Mesendoderm (in vitro differentiated cells): ENCODE results near the gene ARHGAP44. TPM values are rescaled to one million over a fixed set of nuclear protein-coding genes. Genes with fewer than 3 reads are reported as not detected.
A peak's percentile ranks its signal among the peaks of the same experiment; 100 is the strongest.

Experiments used
- DNase-seq: peaks from one replicate; pipeline ENCODE4 v3.0.0; 2013
- H2AK5ac ChIP-seq: 2 replicates; pipeline ENCODE4 v1.6.1; 2013; ENCODE audit warnings: low read length, inconsistent platforms
- H2BK120ac ChIP-seq: 2 replicates; pipeline ENCODE4 v1.6.1; 2013; ENCODE audit warnings: low read depth, mild to moderate bottlenecking, low read length, moderate library complexity, mixed read lengths
- H2BK15ac ChIP-seq: replicated peaks from 2 replicates; pipeline ENCODE4 v1.6.1; 2013; ENCODE audit warnings: low read depth, mild to moderate bottlenecking, moderate library complexity
- H2BK5ac ChIP-seq: 2 replicates; pipeline ENCODE4 v1.6.1; 2013; ENCODE audit warnings: low read length, inconsistent platforms
- H3K18ac ChIP-seq: 2 replicates; pipeline ENCODE4 v1.6.1; 2013; ENCODE audit warnings: mild to moderate bottlenecking, low read length, mixed read lengths
- H3K23ac ChIP-seq: one replicate; pipeline ENCODE4 v1.6.1; 2013; ENCODE audit warnings: low read length
- H3K27ac ChIP-seq: 2 replicates; pipeline ENCODE4 v1.5.1; 2013; ENCODE audit warnings: low read depth, mild to moderate bottlenecking, inconsistent platforms, low read length, moderate library complexity
- H3K27me3 ChIP-seq: 2 replicates; pipeline ENCODE4 v1.6.1; 2013; ENCODE audit warnings: low read length, control low read depth, mild to moderate bottlenecking, inconsistent platforms; ENCODE audit not compliant: insufficient read depth, poor library complexity
- H3K36me3 ChIP-seq: 2 replicates; pipeline ENCODE4 v1.6.1; 2013; ENCODE audit warnings: low read length, inconsistent platforms; ENCODE audit not compliant: control insufficient read depth, insufficient read depth
- H3K4ac ChIP-seq: one replicate; pipeline ENCODE4 v1.6.1; 2013; ENCODE audit warnings: low read depth, mild to moderate bottlenecking, low read length, moderate library complexity
- H3K4me1 ChIP-seq: 2 replicates; pipeline ENCODE4 v1.6.1; 2013; ENCODE audit warnings: low read depth, low read length, inconsistent platforms; ENCODE audit not compliant: control insufficient read depth
- H3K4me2 ChIP-seq: 2 replicates; pipeline ENCODE4 v1.6.1; 2013; ENCODE audit warnings: low read length
- H3K4me3 ChIP-seq: 2 replicates; pipeline ENCODE4 v1.5.1; 2013; ENCODE audit warnings: mild to moderate bottlenecking, low read length
- H3K56ac ChIP-seq: one replicate; pipeline ENCODE4 v1.6.1; 2013; ENCODE audit warnings: low read length
- H3K79me1 ChIP-seq: 2 replicates; pipeline ENCODE4 v1.6.1; 2013; ENCODE audit warnings: low read length, inconsistent platforms
- H3K79me2 ChIP-seq: 2 replicates; pipeline ENCODE4 v1.6.1; 2013; ENCODE audit warnings: mild to moderate bottlenecking, low read length; ENCODE audit not compliant: control insufficient read depth, insufficient read depth
- H3K9ac ChIP-seq: 2 replicates; pipeline ENCODE4 v1.6.1; 2013; ENCODE audit warnings: low read length, inconsistent platforms
- H4K5ac ChIP-seq: one replicate; pipeline ENCODE4 v1.6.1; 2013; ENCODE audit warnings: low read length
- H4K8ac ChIP-seq: one replicate; pipeline ENCODE4 v1.6.1; 2013; ENCODE audit warnings: low read depth, mild to moderate bottlenecking, control low read depth, low read length, moderate library complexity
- WGBS: extraction: QIAGEN DNeasy Blood & Tissue Kit; methylation state at CpG from one replicate; pipeline ENCODE4 v1.1.7; 2013; ENCODE audit warnings: low lambda C conversion rate, missing lambda C conversion rate; ENCODE audit not compliant: insufficient coverage; ENCODE audit errors: extremely low coverage; 5-methylcytosine and 5-hydroxymethylcytosine counted together
- polyA plus RNA-seq, 2 experiments: library from polyadenylated mRNA; stranded (reverse); fragments of 200-250 nt; gene quantifications; one replicate each; pipeline ENCODE4 v1.2.3, GENCODE V29; 2013

Gene ARHGAP44, protein sequence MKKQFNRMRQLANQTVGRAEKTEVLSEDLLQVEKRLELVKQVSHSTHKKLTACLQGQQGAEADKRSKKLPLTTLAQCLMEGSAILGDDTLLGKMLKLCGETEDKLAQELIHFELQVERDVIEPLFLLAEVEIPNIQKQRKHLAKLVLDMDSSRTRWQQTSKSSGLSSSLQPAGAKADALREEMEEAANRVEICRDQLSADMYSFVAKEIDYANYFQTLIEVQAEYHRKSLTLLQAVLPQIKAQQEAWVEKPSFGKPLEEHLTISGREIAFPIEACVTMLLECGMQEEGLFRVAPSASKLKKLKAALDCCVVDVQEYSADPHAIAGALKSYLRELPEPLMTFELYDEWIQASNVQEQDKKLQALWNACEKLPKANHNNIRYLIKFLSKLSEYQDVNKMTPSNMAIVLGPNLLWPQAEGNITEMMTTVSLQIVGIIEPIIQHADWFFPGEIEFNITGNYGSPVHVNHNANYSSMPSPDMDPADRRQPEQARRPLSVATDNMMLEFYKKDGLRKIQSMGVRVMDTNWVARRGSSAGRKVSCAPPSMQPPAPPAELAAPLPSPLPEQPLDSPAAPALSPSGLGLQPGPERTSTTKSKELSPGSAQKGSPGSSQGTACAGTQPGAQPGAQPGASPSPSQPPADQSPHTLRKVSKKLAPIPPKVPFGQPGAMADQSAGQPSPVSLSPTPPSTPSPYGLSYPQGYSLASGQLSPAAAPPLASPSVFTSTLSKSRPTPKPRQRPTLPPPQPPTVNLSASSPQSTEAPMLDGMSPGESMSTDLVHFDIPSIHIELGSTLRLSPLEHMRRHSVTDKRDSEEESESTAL
- 5.3 TPM for polyA plus RNA-seq (2013, experiment 1 of 2)
- polyA plus RNA-seq (2013, experiment 2 of 2), result 5.5 TPM

DNA sequence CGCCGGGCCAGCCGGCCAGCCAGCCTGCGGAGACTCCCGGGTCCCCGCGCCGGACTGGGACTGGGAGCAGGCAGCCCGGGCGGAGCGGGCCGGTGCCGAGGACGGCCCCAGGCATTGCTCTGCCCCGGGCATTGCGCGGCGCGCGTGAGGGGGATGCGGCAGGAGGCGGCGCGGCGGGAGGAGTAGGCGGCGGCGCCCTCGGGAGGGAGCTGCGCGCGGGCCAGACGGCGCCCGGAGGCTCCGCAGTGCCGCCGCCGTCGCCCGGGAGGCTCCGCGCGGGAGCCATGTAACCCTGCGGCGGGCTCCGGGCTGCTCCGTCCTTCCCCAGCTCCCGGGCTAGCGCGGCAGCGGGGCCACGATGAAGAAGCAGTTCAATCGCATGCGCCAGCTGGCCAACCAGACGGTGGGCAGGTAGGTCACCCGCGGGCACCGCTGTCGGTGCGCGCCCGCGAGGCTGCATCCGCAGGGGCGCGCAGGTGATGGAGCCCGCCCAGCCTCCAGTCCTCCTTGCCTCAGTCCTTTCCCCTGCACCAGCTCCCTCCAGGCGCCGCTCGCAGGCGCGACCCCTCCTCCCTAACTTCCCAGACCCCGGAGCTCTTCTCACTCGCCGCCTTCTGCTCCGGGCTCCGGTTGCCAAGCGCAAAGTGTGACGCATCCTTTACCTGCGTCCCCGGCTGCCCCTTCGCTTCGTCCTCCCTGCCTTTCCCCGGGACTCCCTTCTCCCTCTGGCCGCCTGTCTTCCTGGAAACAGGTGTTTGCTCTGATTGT lies at the start of gene ARHGAP44:
Gene ARHGAP44 (plus strand): TSS at position 18 of the 768 bp plus-strand sequence. CDS start 341 bp downstream, at position 359.
- Histone ChIP-seq H4K5ac (no peak within 1 kb of the TSS), H2BK120ac (no peak within 1 kb of the TSS), H2AK5ac (no peak within 1 kb of the TSS), H3K4ac (no peak within 1 kb of the TSS), H3K36me3 (no peaks in the 10 kb centered on the region), H4K8ac (no peak within 1 kb of the TSS), H3K18ac (peak within 1 kb of the TSS; percentile 93), H3K27me3 (no peaks in the 10 kb centered on the region), H3K4me3 (peak within 1 kb of the TSS; percentile 74), H3K27ac (peak within 1 kb of the TSS; percentile 34), H2BK15ac (no peak within 1 kb of the TSS), H3K56ac (peak within 1 kb of the TSS; percentile 94), H2BK5ac (no peak within 1 kb of the TSS), H3K9ac (peak within 1 kb of the TSS; percentile 68), H3K4me2 (peak within 1 kb of the TSS; percentile 72), H3K4me1 (peaks cover 5% of the 10 kb centered on the region), H3K79me2 (peaks cover 9% of the 10 kb centered on the region), H3K79me1 (peaks cover 12% of the 10 kb centered on the region), H3K23ac (peak within 1 kb of the TSS; percentile 60)
- WGBS, result no CpG with 5 or more reads among the region's 86 CpGs
- DNase-seq, result peak; percentile 76

DNA sequence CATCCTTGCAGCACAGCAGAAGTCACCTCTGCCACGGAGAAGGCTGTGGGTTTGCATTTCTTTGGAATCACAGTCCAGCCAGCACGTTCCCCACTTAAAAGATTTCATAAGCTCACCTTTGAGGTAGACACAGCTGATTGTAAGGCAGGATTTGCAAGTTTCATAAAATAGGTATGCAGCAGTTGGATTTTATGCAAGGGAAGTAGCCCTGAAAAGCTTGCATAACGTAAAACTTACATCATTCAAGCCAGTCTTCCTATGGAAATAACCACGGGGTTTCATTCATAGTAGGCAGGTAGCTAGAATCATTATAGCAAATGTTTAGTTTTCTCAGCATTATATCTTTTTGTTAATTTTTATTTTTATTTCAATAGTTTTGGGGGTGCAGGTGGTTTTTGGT lies 49.8 kb upstream of the ARHGAP44 start:
- Histone ChIP-seq H2BK15ac (no peak overlapping the region), H3K36me3 (no peaks in the 10 kb centered on the region), H3K4me2 (no peak overlapping the region), H4K5ac (no peak overlapping the region), H3K4ac (no peak overlapping the region), H3K27ac (no peak overlapping the region), H3K4me1 (no peaks in the 10 kb centered on the region), H2AK5ac (no peak overlapping the region), H4K8ac (no peak overlapping the region), H3K9ac (no peak overlapping the region), H3K23ac (no peak overlapping the region), H3K56ac (no peak overlapping the region), H3K79me1 (no peaks in the 10 kb centered on the region), H2BK5ac (no peak overlapping the region), H2BK120ac (no peak overlapping the region), H3K27me3 (no peaks in the 10 kb centered on the region), H3K4me3 (no peak overlapping the region), H3K18ac (no peak overlapping the region), H3K79me2 (no peaks in the 10 kb centered on the region)
- DNase-seq, result no peak
- WGBS, result no CpG with 5 or more reads among the region's 4 CpGs

DNA sequence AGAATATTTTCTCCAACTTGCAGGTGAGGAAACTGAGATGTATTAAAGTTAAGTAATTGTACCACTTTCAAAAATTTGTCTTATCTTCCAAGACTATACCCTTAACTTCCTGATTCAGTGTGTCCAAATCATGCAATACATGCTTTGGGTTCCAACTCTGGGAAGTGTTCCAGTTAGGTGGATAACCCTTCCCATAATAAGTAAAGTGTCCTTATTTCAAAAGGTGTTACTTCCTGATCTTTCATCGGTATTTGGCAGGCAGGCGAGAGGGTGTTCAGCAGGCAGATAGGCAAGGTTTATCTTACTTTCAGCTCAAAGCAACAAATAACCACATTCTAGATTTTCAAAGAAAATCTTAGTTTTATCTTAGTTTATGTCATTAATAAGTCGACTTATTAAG lies 46.3 kb upstream of the ARHGAP44 start:
- no peak overlapping the region for H3K18ac ChIP-seq
- no peak overlapping the region for H3K4me2 ChIP-seq
- WGBS, result no CpG with 5 or more reads among the region's 3 CpGs
- H3K4me3 ChIP-seq, result no peak overlapping the region
- no peak overlapping the region for H4K8ac ChIP-seq
- peak; percentile 4 for DNase-seq
- H3K79me1 ChIP-seq, result no peaks in the 10 kb centered on the region
- H3K4me1 ChIP-seq, result no peaks in the 10 kb centered on the region
- H2BK15ac ChIP-seq, result no peak overlapping the region
- no peaks in the 10 kb centered on the region for H3K36me3 ChIP-seq
- no peaks in the 10 kb centered on the region for H3K79me2 ChIP-seq
- H3K9ac ChIP-seq, result no peak overlapping the region
- H3K27ac ChIP-seq, result no peak overlapping the region
- H2BK120ac ChIP-seq, result no peak overlapping the region
- H3K23ac ChIP-seq, result no peak overlapping the region
- H3K27me3 ChIP-seq, result no peaks in the 10 kb centered on the region
- H2BK5ac ChIP-seq, result no peak overlapping the region
- no peak overlapping the region for H3K56ac ChIP-seq
- H3K4ac ChIP-seq, result no peak overlapping the region
- H2AK5ac ChIP-seq, result no peak overlapping the region
- H4K5ac ChIP-seq, result no peak overlapping the region

DNA sequence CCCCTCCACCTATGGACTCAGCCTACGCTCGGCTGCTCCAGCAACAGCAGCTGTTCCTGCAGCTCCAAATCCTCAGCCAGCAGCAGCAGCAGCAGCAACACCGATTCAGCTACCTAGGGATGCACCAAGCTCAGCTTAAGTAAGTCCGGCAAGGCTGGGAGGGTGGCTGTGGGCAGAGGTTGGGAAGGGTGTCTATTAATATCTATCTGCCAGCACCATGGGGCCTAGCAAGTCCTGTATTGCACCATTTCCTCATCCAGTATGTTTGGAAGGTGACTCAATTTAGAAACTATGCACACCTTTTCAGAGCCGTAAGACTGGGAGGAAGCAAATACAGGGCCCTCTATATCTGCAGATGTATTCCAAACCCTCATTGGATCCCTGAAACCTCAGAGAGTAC lies 45.0 kb upstream of the ARHGAP44 start:
- H3K4ac ChIP-seq, result no peak overlapping the region
- no peak overlapping the region for H4K5ac ChIP-seq
- H2BK5ac ChIP-seq, result no peak overlapping the region
- H3K23ac ChIP-seq, result no peak overlapping the region
- H3K9ac ChIP-seq, result no peak overlapping the region
- H3K56ac ChIP-seq, result no peak overlapping the region
- no peaks in the 10 kb centered on the region for H3K4me1 ChIP-seq
- H3K4me3 ChIP-seq, result no peak overlapping the region
- H3K18ac ChIP-seq, result no peak overlapping the region
- H3K27ac ChIP-seq, result no peak overlapping the region
- no CpG with 5 or more reads among the region's 5 CpGs for WGBS
- DNase-seq, result peak; percentile 27
- no peak overlapping the region for H3K4me2 ChIP-seq
- H3K79me1 ChIP-seq, result no peaks in the 10 kb centered on the region
- H2BK15ac ChIP-seq, result no peak overlapping the region
- no peaks in the 10 kb centered on the region for H3K79me2 ChIP-seq
- no peaks in the 10 kb centered on the region for H3K36me3 ChIP-seq
- H2AK5ac ChIP-seq, result no peak overlapping the region
- H3K27me3 ChIP-seq, result no peaks in the 10 kb centered on the region
- H4K8ac ChIP-seq, result no peak overlapping the region
- H2BK120ac ChIP-seq, result no peak overlapping the region

DNA sequence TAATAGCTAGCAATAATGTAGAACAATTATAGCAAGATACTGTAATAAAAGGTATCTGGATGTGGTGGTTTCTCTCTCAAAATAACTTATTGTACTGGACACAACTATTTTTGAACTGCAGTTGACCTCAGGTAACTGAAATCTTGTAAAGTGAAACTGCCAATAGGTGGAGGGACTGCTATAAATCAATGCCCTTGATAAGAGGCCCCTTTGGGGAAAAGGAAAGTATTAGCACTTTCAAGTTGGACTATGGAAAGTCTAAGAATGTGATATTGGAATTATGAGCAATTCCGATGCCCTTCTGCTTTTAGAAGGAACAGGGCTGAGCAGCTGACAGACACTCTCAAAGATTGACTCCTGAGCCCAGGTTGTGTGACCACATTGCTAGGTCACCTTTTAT lies 44.5 kb upstream of the ARHGAP44 start:
- H3K79me2 ChIP-seq, result no peaks in the 10 kb centered on the region
- no peak overlapping the region for H3K4ac ChIP-seq
- no peaks in the 10 kb centered on the region for H3K36me3 ChIP-seq
- no peak overlapping the region for H3K27ac ChIP-seq
- no peak overlapping the region for H2BK5ac ChIP-seq
- no peak overlapping the region for H4K8ac ChIP-seq
- no peak overlapping the region for H3K9ac ChIP-seq
- H3K27me3 ChIP-seq, result no peaks in the 10 kb centered on the region
- H2BK120ac ChIP-seq, result no peak overlapping the region
- no peak overlapping the region for H4K5ac ChIP-seq
- H3K4me2 ChIP-seq, result no peak overlapping the region
- H3K4me1 ChIP-seq, result no peaks in the 10 kb centered on the region
- H3K56ac ChIP-seq, result no peak overlapping the region
- no peak overlapping the region for H3K4me3 ChIP-seq
- no peak overlapping the region for H3K23ac ChIP-seq
- H2BK15ac ChIP-seq, result no peak overlapping the region
- H3K79me1 ChIP-seq, result no peaks in the 10 kb centered on the region
- WGBS, result no CpG with 5 or more reads among the region's 1 CpG
- H2AK5ac ChIP-seq, result no peak overlapping the region
- DNase-seq, result no peak
- no peak overlapping the region for H3K18ac ChIP-seq
